Inferior parietal cortex (tissue), 1 donor: ENCODE results near the gene RBM17.
"Not testable (repeated sequence)": the region's sequence is repeated elsewhere in the genome, so short reads cannot be mapped to it uniquely, and the experiment has no call there.

Experiments used
- DNase-seq: peaks from one replicate; pipeline ENCODE4 v3.0.0-alpha.2; 2016; ENCODE audit errors: extremely low spot score

The RBM17 gene

DNA sequence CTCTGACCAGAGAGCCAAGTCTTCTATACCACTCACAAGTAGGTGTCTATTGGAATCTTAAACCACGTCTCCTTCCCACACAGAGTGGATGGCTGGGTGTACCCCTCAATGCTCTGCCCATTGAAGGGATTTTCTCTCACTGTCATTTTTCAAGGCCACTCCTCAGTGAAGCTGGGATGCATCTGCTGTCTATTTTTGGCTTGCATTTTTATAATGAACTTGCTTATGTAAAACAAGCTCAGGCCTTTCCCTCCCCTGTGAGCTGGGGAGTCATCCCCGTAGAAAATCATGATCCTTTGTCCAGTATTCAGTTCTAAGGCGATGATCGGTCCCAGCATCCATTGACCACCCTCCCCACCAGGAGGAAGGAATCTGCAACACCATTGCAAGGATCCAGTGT lies 9.8 kb upstream of the RBM17 start:
- DNase-seq = no peak

DNA sequence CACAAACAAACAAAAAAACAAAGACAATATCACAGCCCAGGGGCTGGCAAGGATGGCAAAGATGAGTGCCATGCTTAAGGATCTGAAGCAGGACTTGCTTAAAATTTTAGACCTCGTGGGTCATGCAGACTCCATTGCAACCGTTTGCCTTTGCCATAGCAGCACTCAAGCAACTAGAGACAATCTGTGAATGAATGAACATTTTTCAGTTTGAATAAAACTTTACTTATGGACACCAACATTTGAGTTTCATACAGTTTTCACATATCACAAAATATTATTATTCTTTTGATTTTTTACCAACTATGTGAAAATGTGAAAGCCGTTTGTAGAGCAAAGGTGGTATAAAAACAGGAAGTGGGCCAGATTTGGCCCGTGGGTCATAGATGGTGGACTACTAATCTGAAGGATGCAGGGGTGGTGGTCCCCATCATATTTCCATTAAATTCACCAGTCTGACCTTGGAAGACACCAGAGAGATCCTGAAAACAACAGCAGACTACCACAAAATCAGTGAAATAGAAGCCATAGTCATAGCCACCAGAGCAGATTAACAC lies 8.3 kb upstream of the RBM17 start:
- no peak for DNase-seq

DNA sequence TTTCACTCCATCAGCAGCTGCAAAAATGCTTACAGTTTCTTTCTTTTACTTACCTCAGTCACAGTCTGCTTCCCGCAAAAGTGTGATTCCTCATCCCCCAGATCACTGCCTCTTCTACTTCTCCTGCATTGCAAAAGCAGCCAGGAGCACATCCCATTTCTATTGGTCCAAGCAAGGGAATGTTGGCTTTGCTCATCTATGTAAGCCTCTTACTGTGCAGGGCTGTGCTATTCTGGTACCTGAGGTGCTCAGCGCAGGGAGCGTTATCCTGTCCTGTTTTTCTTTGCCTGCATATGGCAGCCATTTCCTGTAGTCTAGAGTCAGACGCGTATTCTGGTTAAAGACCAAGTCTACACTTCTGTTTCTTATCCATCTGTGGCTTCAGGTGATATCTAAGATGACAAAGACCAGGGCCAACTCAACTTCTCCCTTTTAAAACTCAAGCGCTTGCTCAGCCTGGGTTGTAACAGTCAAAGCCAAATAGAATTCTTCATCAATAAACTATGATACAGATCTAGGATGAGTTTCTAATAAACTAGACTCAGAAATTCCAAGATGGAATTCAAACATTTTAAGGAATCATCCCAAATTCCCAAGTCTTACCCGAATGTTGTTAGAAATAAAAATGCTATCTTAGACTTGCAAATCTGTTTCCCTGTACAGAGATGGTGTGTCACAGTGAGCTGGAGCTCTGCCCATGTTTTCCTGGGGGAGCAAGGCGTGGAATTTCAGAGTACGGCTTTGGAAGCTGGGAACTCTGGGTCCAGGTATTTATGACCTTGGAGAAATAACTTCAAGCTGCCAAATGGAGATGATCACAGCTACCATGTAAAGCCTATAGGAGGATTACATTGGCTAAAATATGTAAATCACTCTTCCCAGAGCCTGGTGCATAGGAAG lies 6.1 kb upstream of the RBM17 start:
- peak; percentile 39 for DNase-seq

DNA sequence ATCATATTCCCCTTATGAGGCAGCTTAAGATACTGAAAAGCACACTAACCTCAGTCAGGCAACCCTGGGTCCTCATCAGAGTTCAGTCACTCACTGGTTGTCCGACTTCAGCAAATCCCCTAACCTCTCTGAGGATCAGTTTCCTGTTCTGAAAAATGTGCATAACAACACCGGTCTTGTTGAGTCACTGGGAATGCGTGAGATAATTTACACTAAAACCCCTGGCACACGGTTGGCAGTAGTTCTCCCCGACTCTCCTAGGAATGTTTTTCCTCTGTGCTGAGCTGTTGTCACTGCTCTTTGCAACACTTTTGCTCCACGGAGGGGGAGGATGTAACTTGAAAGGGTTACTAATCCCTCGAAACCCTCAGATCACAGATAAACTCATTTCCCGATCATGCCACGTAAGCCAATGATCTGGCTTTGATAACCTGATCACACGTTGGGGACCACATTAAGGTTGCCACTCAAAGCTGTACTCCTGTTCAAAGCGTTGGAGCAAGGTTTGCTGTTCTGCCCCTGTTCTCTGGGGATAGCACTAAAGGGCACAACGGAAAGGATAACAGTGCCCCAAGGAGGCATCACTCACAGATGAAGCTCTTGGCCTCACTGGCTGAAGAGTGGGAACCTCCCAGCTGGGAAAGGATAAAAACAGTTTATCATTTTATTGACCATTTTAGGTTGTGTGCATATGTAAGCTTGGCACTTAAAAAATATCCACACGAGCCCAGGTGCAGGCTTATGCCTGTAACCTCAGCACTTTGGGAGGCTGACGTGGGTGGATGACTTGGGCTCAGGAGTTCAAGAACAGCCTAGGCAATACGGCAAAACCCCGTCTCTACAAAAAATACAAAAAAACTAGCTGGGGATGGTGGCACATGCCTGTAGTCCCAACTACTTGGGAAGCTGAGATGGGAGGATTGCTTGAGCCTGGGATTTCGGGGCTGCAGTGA lies 5.0 kb upstream of the RBM17 start:
- no peak for DNase-seq

DNA sequence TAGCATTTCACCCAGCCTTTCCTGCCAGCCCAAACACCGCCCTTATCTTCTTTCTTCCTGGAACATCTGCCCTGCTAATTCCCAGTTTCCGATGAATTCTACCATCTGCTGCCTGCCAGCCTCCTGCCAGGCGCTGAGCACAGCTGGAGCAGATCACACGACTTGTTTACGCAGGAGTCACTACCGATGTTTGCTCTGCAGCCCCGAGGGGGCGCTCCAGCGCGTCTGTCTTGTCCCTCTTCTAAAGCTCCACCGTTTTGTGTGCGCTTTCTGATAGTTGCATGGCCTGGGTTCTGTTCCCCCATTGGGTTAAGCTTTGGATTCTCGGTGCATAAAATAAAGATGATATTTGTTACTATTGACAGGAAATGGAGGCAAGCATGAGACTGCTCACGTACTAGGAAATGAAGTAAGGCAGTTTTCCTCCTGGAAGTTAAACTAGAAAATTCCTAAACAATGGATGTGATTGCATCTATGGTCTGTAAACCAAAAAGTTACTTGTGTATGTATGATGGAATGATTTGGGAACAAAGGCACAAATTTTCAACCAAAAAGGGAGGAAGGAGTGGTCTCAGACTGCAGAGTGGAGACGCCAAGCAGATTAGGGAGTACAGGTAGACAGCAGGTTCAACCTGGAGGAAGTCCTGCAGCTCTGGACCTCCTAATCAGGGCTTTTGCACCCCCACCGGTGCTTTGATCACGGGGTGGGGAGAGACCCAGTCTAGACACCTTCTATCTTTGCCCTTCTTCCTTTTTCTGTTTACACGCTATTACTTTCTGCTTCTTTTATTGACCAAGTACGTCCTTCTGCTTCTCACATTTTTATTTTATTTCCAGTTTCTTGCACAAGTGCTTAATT lies 2.2 kb upstream of the RBM17 start:
- peak; percentile 92 for DNase-seq

DNA sequence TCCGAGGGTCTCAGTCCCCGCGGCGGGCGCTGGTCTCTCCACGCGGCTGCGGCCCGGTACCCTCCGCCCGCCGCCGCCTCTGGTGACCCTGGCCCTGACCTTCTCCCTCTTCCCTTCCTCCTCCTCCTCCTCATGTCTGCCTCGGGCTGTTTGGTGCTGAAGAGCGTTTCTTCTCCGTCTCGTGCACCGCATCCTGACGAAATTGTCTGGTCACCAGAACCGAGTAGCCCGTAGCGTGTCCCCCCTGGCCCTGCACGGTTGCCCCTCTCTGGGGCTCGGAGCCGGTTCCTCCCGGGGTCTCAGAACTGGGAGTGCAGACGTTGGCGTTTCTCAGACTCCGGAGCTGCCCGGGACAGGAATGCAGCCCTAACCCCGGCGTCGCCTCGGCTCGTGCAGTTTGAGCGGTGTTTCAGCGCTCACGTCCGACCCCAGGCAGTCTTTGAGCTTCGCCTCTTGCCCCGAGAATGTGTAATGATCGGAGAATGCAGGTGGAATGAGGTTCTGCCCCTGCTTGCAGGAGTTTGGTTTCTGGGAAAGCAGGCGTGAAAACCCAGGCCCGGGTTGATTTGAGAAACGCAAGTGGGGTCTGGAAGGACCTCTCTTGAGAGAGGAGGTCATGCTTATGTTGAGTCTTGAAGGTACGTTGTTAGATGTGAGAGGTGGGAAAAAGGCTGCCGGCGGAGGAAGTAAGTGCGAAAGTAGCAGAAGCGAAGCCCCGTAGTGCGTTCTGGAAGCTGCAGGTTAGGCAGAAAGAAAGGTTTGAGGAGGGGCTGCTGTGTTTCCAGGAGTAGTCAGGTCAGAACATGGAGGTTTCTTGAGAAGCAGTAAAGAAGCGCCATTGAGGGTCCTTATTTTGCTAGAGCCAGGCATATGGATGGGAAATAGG lies 743 bp downstream of the RBM17 start:
- DNase-seq = no peak

DNA sequence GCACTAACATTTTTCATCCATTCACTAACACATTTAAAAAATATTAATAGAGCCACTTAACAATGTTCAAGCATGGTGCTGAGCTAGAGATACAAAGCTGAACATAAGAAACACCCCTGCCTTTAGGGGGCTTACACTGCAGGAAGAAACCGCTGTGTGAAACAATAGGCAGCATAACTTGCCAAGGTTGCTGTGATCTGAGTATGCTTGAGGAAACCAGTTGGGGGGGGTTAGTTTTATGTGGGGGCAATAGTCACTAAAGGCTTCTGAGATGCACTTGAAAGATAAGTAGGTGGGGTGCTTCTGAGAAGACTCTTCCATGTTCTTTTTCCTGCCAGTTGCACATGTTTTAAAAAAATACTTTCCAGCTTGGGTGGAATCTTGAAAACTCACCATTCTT lies 2.8 kb downstream of the RBM17 start:
- DNase-seq = no peak

DNA sequence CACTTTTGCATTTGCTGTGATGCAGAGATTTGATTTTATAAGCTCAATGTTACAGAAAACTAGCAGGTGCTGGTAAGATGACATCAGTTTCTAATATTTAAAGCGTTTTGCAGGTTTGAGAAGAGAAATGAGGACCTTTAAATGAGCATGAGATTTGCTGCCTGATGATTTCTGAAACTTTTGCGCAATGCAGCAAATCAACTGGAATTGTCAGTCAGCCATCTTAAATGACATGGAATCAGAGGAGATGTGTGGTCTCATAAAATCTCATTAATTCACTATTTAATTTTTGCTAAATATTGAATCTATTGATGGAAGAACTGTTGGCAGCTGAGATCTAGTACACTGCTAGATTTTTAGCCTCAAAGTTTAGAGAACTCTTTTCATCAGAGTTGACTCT lies 3.9 kb downstream of the RBM17 start:
- DNase-seq = no peak

DNA sequence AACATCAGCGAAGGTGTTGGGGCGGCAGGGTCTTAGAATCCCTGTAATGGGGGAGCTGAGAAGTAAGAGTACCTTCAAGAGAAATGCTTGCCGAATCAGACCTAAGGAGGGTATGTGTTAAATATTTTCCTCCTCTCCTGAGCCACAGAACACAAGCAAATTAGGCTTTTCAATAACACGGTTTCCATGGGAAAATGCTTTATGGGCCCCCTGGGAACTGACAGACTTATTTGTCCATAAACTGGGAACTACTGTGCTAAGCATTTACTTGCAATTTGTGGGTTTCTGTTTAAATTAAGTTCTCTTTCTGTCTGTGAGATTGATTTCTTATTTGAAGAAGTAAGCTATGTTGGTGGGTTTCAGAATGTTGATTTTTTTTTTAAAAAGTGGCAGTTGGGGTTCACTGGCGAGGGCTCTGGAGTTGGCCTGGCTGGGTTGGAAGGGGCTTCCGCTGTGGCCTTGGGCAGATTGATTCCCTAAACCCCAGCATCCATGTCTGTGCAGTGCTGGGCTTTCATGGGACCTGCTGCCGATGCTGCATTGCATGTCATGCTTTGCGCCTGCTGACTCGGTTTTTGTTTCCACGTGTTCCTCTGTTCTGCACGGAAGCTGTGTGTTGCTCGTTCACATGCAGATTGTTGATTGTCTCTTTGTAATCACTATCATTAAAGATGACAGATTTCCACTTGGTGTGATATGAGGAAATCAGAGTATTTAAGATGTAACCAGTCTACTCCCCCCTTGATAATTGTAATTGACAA lies 7.2 kb downstream of the RBM17 start:
- DNase-seq = no peak

DNA sequence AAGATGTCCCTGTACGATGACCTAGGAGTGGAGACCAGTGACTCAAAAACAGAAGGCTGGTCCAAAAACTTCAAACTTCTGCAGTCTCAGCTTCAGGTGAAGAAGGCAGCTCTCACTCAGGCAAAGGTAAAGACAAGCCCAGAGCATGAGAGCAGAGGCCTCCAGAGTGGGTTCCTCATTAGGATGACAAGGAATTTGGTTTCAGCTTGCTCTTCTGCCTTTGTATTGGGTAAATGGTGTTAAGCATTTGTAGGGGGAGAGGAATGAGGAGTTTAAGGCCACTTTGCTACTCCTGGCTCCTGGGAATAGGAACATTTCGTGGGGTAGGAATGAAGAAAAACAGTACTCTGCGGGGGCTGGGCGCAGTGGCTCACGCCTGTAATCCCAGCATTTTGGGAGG lies 8.2 kb downstream of the RBM17 start:
- no peak for DNase-seq

DNA sequence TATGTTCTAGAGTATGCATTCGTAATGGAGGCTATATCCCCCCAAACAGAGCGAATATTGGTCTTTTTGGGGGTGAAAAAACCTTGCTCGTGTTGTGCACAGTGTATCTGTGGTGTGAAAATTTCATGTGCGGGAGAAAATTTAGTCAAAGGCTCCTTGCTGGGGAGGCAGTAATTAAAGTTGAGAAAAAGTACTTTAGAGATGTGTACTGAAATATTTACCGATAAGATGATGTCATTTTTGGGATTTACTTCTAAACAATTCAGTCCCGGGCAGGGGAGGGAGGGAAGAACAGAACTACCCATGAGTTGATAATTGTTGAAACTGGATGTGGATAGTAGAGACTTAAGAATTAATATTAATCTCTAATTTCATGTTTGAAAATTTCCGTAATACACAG lies 9.3 kb downstream of the RBM17 start:
- no peak for DNase-seq

DNA sequence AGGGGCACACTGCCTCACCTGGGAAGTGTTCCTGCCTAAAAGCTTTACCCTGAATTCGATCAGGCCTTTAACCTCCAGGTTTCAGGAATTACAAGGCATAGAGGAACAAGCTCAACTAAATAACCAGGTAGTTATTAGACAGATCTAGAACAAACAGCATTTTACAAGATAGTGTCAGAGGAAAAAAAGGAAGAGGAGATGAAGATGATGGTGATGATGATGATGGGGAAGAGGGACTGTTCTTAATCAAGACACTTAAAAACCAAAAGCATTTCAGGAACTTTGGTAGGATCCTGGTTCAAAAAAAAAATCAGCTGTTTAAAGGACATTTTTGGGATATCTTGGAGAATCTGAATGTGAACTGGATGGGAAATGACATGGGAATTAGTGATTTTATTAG lies 11.5 kb downstream of the RBM17 start:
- no peak for DNase-seq

DNA sequence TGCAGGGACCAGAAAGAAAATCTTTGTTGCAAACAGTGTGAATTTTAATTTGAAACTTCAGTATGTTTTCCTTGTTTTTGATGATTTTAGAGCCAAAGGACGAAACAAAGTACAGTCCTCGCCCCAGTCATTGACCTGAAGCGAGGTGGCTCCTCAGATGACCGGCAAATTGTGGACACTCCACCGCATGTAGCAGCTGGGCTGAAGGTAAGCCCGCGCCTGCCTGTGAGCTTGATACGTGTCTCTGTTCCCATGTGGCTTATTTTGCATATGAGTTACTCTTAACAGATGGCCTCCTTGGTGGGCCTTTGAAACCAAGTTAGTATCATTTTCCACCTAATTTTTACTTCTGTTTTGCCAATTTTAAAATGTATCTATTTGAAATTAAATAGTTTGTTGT lies 12.3 kb downstream of the RBM17 start:
- no peak for DNase-seq

DNA sequence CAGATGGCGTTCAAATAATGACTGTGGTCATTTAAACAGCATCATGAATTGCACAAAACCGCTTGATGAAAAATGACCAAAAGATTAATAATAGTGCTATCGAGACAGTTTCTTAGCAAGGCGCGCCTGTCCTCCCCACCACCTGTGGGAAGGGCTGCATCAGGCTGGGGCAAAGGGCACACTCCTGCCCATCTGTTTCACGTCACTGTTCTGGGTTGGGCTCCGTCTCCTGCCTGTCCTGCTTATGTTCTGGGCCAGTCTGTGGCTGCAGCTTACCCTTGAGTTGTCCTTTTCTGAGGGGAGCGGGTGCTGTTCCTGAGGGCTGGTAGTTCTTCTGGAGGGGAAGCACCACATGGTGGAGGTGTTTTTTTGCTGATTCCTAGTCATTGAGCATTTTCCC lies 13.3 kb downstream of the RBM17 start:
- no peak for DNase-seq

DNA sequence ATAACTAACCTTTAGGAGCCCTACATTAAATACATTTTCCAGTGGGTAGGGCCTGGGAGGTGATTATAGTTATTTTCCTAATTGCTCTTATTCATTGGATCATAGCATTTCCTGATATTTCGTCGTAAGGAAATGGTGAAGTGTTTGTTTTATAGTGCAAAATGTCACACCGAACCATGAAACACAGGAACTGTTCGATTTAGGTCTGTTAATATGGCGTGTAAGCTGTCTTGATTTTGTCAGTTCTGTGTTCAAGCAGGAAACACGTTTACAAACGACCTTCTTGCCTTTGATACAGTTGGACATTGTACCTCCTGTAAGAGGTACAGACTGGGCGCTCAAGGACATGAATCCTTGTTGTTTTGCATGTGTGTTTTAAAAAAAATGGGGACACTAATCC lies 14.8 kb downstream of the RBM17 start:
- no peak for DNase-seq

DNA sequence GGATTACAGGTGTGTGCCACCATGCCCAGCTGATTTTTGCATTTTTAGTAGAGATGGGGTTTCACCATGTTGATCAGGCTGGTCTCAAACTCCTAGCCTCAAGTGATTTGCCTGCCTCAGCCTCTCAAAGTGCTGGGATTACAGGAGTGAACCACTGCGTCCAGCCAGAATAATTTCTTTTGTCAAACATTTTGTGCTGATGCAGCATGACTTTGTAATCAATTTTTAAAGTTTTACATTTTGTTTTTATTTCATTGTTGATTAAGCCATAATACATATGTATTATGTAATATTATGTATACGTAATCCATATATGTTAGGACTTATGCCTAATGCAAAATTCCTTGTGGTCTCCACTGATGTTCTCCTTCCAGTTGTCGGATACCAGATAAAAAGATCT lies 18.8 kb downstream of the RBM17 start:
- not testable (repeated sequence) for DNase-seq

DNA sequence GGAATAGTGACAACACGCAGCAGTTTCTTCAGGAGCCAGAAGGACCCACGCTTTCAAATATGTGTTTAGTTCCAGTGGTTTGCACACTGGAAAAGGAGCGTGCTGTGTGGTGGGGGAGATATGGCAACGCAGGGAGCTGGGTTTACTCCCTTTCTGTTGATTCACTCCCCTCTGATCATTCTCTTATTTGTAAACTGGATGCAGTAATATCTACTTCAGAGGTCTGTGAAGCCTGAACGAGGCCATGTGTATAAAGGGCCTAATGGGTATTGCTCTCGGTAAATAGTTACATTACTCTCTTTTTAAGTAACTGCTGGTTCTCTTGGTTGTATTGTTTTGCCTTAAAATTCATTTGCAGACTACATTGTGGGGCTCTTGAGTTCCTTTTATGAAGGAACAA lies 19.2 kb downstream of the RBM17 start:
- DNase-seq = no peak

DNA sequence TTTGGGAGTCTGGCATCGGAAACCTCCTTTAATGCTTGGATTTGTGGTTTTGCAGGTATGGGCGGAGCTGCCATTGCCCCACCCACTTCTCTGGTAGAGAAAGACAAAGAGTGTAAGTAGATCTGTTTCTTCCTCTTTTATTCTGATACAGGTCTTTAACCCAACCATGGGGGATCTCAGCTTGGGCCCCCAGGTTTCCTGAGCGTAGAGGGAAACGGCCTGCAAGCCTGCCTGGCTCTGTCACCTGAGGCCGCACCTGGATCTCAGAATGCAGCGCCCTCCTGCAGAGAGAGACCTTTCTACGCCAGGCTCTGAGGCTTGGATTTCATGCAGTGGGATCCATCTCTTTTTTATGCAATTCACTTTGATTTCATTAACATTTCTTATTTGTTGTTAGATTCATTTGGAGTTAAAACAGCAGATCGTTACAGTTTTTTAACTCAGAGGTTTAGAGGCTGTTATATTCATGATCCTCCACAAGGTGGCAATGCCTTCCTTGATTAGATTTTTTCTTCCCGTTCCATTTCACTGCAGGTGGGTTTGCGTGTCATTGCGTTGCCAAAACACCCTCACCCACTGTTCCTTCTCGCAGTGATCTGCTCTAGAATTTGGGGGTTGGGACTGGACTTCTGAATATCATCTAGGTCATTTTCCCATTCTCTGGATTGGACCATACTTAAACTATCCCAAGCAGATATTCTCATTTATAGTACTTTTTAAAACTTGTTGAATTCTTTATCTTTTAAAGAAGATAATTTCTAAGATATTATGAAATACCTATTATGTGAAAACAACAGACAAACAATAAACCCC lies 20.0 kb downstream of the RBM17 start:
- peak; percentile 73 for DNase-seq

DNA sequence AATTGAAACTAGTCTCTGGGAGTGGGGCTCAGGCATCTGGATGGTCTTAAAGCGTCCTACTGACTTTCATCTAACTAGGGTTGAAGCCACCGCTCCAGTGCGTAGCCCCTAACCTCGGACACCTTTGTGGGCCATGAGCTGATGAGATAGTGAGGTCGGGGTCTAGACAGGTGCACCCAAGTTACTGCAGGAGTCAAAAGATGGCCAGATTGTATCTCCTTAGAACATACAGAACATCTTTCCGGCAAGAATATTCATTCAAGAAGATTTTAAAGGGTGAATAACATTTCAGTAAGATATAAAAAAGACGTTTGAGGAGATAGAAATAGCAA lies 20.6 kb downstream of the RBM17 start:
- DNase-seq = no peak
